Activated T-cell treated with anti-CD3 and anti-CD28 coated beads, Interleukin-2, amount 50 U/mL, for 4 hours (primary cell): Measurements from ENCODE around the gene DYRK2. TPM values are rescaled to one million over a fixed set of nuclear protein-coding genes. Genes with fewer than 3 reads are reported as not detected.
A peak's percentile ranks its signal among the peaks of the same experiment; 100 is the strongest.

Experiments
- ATAC-seq, 2 donors: fragments of 200-7000 bp; cut with Tn5 transposase; one replicate each; pipeline ENCODE4 v1.10.0; 2021
- DNase-seq: peaks from one replicate; pipeline ENCODE4 v3.0.0-alpha.2; 2020
- H3K27me3 Mint-ChIP-seq: one replicate; pipeline ENCODE4 v1.8.0; 2021; ENCODE audit warnings: low read depth, mixed read lengths
- H3K36me3 Mint-ChIP-seq: one replicate; pipeline ENCODE4 v1.8.0; 2022; ENCODE audit warnings: mixed read lengths; ENCODE audit not compliant: insufficient read depth
- H3K4me1 Mint-ChIP-seq: one replicate; pipeline ENCODE4 v1.8.0; 2021; ENCODE audit warnings: low read depth, mixed read lengths
- H3K4me3 Mint-ChIP-seq: one replicate; pipeline ENCODE4 v1.8.0; 2021; ENCODE audit warnings: mild to moderate bottlenecking, moderate library complexity, mixed read lengths
- H3K9me3 Mint-ChIP-seq: one replicate; pipeline ENCODE4 v1.8.0; 2021; ENCODE audit warnings: mixed read lengths
- total RNA-seq, 3 donors: library from RNA; stranded (reverse); gene quantifications; one replicate each; pipeline ENCODE4 v1.2.1, GENCODE V29; 2021

Gene DYRK2
- total RNA-seq, 3 donors from 2014 or later = 37.6 to 46.5 (median 40.3) TPM

- H3K4me1 Mint-ChIP-seq = peaks cover 41% of the 10 kb centered on the region
- H3K9me3 Mint-ChIP-seq = no peaks in the 10 kb centered on the region
- no peak for DNase-seq
- H3K4me3 Mint-ChIP-seq = no peak overlapping the region
- no peak for ATAC-seq
- no peaks in the 10 kb centered on the region for H3K36me3 Mint-ChIP-seq
- H3K27me3 Mint-ChIP-seq = no peaks in the 10 kb centered on the region
Measured at GRCh38 chr12:67693894-67694293, 45.3 kb downstream of the DYRK2 start.

- no peak overlapping the region for H3K4me3 Mint-ChIP-seq
- no peaks in the 10 kb centered on the region for H3K9me3 Mint-ChIP-seq
- peaks cover 45% of the 10 kb centered on the region for H3K4me1 Mint-ChIP-seq
- H3K36me3 Mint-ChIP-seq = no peaks in the 10 kb centered on the region
- no peaks in the 10 kb centered on the region for H3K27me3 Mint-ChIP-seq
- DNase-seq (no peak), ATAC-seq (no peak)
Measured at GRCh38 chr12:67694306-67694900, 45.9 kb downstream of the DYRK2 start.

GRCh38 chr12:67695974-67696373 lies 47.4 kb downstream of the DYRK2 start:
- no peak for ATAC-seq
- Mint-ChIP-seq H3K4me3 (no peak overlapping the region), H3K4me1 (peaks cover 58% of the 10 kb centered on the region), H3K9me3 (no peaks in the 10 kb centered on the region), H3K36me3 (no peaks in the 10 kb centered on the region), H3K27me3 (no peaks in the 10 kb centered on the region)
- DNase-seq = no peak

GRCh38 chr12:67697443-67697842 lies 48.9 kb downstream of the DYRK2 start:
- ATAC-seq (no peak), DNase-seq (no peak)
- no peaks in the 10 kb centered on the region for H3K36me3 Mint-ChIP-seq
- H3K9me3 Mint-ChIP-seq = no peaks in the 10 kb centered on the region
- peaks cover 64% of the 10 kb centered on the region for H3K4me1 Mint-ChIP-seq
- no peaks in the 10 kb centered on the region for H3K27me3 Mint-ChIP-seq
- H3K4me3 Mint-ChIP-seq = no peak overlapping the region

GRCh38 chr12:67697967-67698366 lies 49.4 kb downstream of the DYRK2 start:
- Mint-ChIP-seq H3K27me3 (no peaks in the 10 kb centered on the region), H3K4me1 (peaks cover 64% of the 10 kb centered on the region), H3K4me3 (peak overlapping the region; percentile 44), H3K9me3 (no peaks in the 10 kb centered on the region), H3K36me3 (no peaks in the 10 kb centered on the region)
- DNase-seq (no peak), ATAC-seq (no peak)

- H3K9me3 Mint-ChIP-seq = no peaks in the 10 kb centered on the region
Measured at GRCh38 chr12:67698672-67699581, 50.4 kb downstream of the DYRK2 start.

GRCh38 chr12:67701121-67701520 lies 52.6 kb downstream of the DYRK2 start:
- DNase-seq (no peak), ATAC-seq (no peak)
- H3K4me1 Mint-ChIP-seq = peaks cover 58% of the 10 kb centered on the region
- H3K9me3 Mint-ChIP-seq = no peaks in the 10 kb centered on the region
- no peak overlapping the region for H3K4me3 Mint-ChIP-seq
- H3K27me3 Mint-ChIP-seq = no peaks in the 10 kb centered on the region
- H3K36me3 Mint-ChIP-seq = no peaks in the 10 kb centered on the region

More at GRCh38 chr12:67698672-67699581, 50.4 kb downstream of the DYRK2 start:
- H3K36me3 Mint-ChIP-seq = no peaks in the 10 kb centered on the region
- peak overlapping the region; percentile 57 for H3K4me3 Mint-ChIP-seq
- DNase-seq (peak; percentile 37), ATAC-seq (peak; percentile 87 to 89)
- H3K27me3 Mint-ChIP-seq = no peaks in the 10 kb centered on the region
- peaks cover 63% of the 10 kb centered on the region for H3K4me1 Mint-ChIP-seq

- Mint-ChIP-seq H3K4me3 (no peak overlapping the region), H3K4me1 (peaks cover 51% of the 10 kb centered on the region), H3K36me3 (no peaks in the 10 kb centered on the region), H3K9me3 (no peaks in the 10 kb centered on the region), H3K27me3 (no peaks in the 10 kb centered on the region)
- DNase-seq = no peak
- no peak for ATAC-seq
Measured at GRCh38 chr12:67702136-67702535, 53.6 kb downstream of the DYRK2 start.

GRCh38 chr12:67704071-67704470 lies 55.5 kb downstream of the DYRK2 start:
- no peaks in the 10 kb centered on the region for H3K36me3 Mint-ChIP-seq
- H3K4me3 Mint-ChIP-seq = no peak overlapping the region
- ATAC-seq = no peak
- no peak for DNase-seq
- no peaks in the 10 kb centered on the region for H3K27me3 Mint-ChIP-seq
- no peaks in the 10 kb centered on the region for H3K9me3 Mint-ChIP-seq
- H3K4me1 Mint-ChIP-seq = peaks cover 34% of the 10 kb centered on the region

- no peaks in the 10 kb centered on the region for H3K9me3 Mint-ChIP-seq
- H3K4me3 Mint-ChIP-seq = no peak overlapping the region
- no peaks in the 10 kb centered on the region for H3K36me3 Mint-ChIP-seq
- ATAC-seq (no peak), DNase-seq (no peak)
- peaks cover 21% of the 10 kb centered on the region for H3K4me1 Mint-ChIP-seq
- H3K27me3 Mint-ChIP-seq = no peaks in the 10 kb centered on the region
Measured at GRCh38 chr12:67705394-67706370, 57.1 kb downstream of the DYRK2 start.

- Mint-ChIP-seq H3K4me3 (no peak overlapping the region), H3K36me3 (no peaks in the 10 kb centered on the region), H3K4me1 (peaks cover 10% of the 10 kb centered on the region), H3K9me3 (no peaks in the 10 kb centered on the region), H3K27me3 (no peaks in the 10 kb centered on the region)
- no peak for ATAC-seq
- no peak for DNase-seq
Measured at GRCh38 chr12:67709367-67709954, 60.9 kb downstream of the DYRK2 start.

- no peaks in the 10 kb centered on the region for H3K9me3 Mint-ChIP-seq
- no peaks in the 10 kb centered on the region for H3K27me3 Mint-ChIP-seq
- H3K4me1 Mint-ChIP-seq = peaks cover 6% of the 10 kb centered on the region
- ATAC-seq (no peak), DNase-seq (no peak)
- no peak overlapping the region for H3K4me3 Mint-ChIP-seq
- peaks cover 1% of the 10 kb centered on the region for H3K36me3 Mint-ChIP-seq
Measured at GRCh38 chr12:67710582-67710981, 62.0 kb downstream of the DYRK2 start.

- H3K36me3 Mint-ChIP-seq = peaks cover 1% of the 10 kb centered on the region
- no peak overlapping the region for H3K4me3 Mint-ChIP-seq
- H3K4me1 Mint-ChIP-seq = peaks cover 3% of the 10 kb centered on the region
- no peak for ATAC-seq
- DNase-seq = no peak
- H3K27me3 Mint-ChIP-seq = peaks cover 3% of the 10 kb centered on the region
- no peaks in the 10 kb centered on the region for H3K9me3 Mint-ChIP-seq
Measured at GRCh38 chr12:67712011-67712410, 63.5 kb downstream of the DYRK2 start.

GRCh38 chr12:67714648-67715047 lies 66.1 kb downstream of the DYRK2 start:
- Mint-ChIP-seq H3K4me1 (peaks cover 3% of the 10 kb centered on the region), H3K4me3 (no peak overlapping the region), H3K36me3 (peaks cover 1% of the 10 kb centered on the region), H3K27me3 (peaks cover 3% of the 10 kb centered on the region), H3K9me3 (no peaks in the 10 kb centered on the region)
- no peak for ATAC-seq
- no peak for DNase-seq
